Mucosa of rectum (tissue), 2 donors: Measurements from ENCODE around the gene P4HA2.
"Not testable (repeated sequence)": the region's sequence is repeated elsewhere in the genome, so short reads cannot be mapped to it uniquely, and the experiment has no call there.

Source experiments
- H3K27ac ChIP-seq, 2 donors: one replicate each; pipeline ENCODE4 v1.7.0; 2013; ENCODE audit warnings: inconsistent platforms in 2 of 2, low read depth in 2 of 2, low read length in 2 of 2
- H3K27me3 ChIP-seq, 2 donors: one replicate each; pipeline ENCODE4 v1.7.0; 2013; ENCODE audit warnings: low read length in 2 of 2; ENCODE audit not compliant: control insufficient read depth in 2 of 2, insufficient read depth in 2 of 2
- H3K36me3 ChIP-seq, 2 donors: one replicate each; pipeline ENCODE4 v1.7.0; 2013; ENCODE audit warnings: low read length in 2 of 2; ENCODE audit not compliant: control insufficient read depth in 2 of 2, insufficient read depth in 2 of 2
- H3K4me1 ChIP-seq, 2 donors: one replicate each; pipeline ENCODE4 v1.7.0; 2013; ENCODE audit warnings: low read length in 2 of 2, mild to moderate bottlenecking in 1 of 2; ENCODE audit not compliant: control insufficient read depth in 2 of 2, insufficient read depth in 2 of 2
- H3K4me3 ChIP-seq, 2 donors: one replicate each; pipeline ENCODE4 v1.7.0; 2013; ENCODE audit warnings: low read length in 2 of 2
- H3K9ac ChIP-seq, 2 donors: one replicate each; pipeline ENCODE4 v1.7.0; 2013; ENCODE audit warnings: low read length in 2 of 2, low read depth in 1 of 2, mild to moderate bottlenecking in 1 of 2
- H3K9me3 ChIP-seq, 2 donors: one replicate each; pipeline ENCODE4 v1.7.0; 2013; ENCODE audit warnings: low read length in 2 of 2; ENCODE audit not compliant: control insufficient read depth in 2 of 2
- donor health status: healthy.
- donor health status: Normal muscosa, but diverticular disease.

P4HA2 gene

DNA sequence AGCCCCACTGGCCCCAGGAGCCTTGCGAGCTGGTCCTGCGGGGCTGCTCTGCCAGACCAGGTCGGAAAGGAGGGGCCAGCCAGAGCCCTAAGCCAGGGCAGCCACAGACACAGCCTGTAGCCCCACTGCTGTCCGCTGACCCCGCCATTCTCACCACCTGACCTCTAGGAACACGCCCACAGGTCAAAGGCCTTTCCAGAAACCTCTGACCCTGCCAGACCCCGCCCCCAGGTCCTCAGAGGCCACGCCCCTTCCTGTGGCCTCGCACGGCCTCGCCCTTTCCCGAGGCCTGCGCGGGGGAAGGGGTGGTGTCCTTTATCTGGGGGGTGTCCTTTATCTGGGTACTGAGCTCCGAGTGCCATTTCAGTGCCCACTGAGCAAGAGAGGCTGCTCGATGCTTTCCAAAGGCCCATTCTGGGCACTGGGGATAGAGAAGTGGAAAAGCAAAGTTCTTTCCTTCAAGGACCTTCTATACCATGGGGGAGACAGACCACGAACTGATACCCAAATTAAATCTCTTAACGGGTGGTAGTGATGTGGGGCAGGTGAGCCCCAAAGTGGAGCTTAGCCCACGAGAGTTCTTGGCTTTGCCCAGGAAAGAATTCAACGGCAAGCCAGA lies 46.5 kb downstream of the P4HA2 start:
- H3K27ac ChIP-seq = no peak overlapping the region
- no peaks in the 10 kb centered on the region for H3K9me3 ChIP-seq
- no peaks in the 10 kb centered on the region for H3K4me1 ChIP-seq
- H3K27me3 ChIP-seq = no peaks in the 10 kb centered on the region
- no peaks in the 10 kb centered on the region for H3K36me3 ChIP-seq
- H3K9ac ChIP-seq = no peak overlapping the region
- no peak overlapping the region for H3K4me3 ChIP-seq

- Histone ChIP-seq H3K9me3 (no peaks in the 10 kb centered on the region), H3K9ac (no peak overlapping the region), H3K27ac (no peak overlapping the region), H3K4me3 (no peak overlapping the region), H3K27me3 (no peaks in the 10 kb centered on the region), H3K4me1 (no peaks in the 10 kb centered on the region), H3K36me3 (no peaks in the 10 kb centered on the region)
Observed at GRCh38 chr5:132180134-132180745, 47.4 kb downstream of the P4HA2 start.

GRCh38 chr5:132179405-132179804 lies 48.2 kb downstream of the P4HA2 start:
- Histone ChIP-seq H3K4me3 (no peak overlapping the region), H3K9ac (no peak overlapping the region), H3K27me3 (no peaks in the 10 kb centered on the region), H3K9me3 (no peaks in the 10 kb centered on the region), H3K36me3 (no peaks in the 10 kb centered on the region), H3K27ac (no peak overlapping the region), H3K4me1 (no peaks in the 10 kb centered on the region)

- Histone ChIP-seq H3K9ac (no peak overlapping the region), H3K27me3 (no peaks in the 10 kb centered on the region), H3K27ac (no peak overlapping the region), H3K36me3 (no peaks in the 10 kb centered on the region), H3K4me3 (no peak overlapping the region), H3K9me3 (no peaks in the 10 kb centered on the region), H3K4me1 (no peaks in the 10 kb centered on the region)
Observed at GRCh38 chr5:132177691-132178149, 49.9 kb downstream of the P4HA2 start.

DNA sequence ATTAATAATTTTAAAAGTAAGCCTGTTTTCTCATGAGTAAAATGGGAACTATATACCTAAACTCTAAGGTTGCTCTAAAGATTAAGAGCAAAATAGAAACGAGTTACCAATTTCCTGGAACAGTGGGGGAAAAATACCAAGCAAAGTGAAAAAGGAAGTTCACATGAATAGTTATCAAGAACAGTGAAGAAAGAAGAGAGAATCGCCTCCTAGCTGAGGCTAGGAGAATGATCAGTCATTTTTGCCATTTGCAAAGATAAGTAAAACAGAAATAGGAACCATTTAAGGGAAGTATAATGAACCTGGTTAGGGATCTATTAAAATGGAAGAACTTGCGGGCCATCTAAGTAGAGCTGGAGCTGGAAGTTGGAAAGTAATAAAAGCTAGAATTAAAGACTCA lies 50.7 kb downstream of the P4HA2 start:
- no peak overlapping the region for H3K27ac ChIP-seq
- H3K9me3 ChIP-seq = no peaks in the 10 kb centered on the region
- H3K4me3 ChIP-seq = no peak overlapping the region
- no peaks in the 10 kb centered on the region for H3K4me1 ChIP-seq
- no peaks in the 10 kb centered on the region for H3K36me3 ChIP-seq
- H3K27me3 ChIP-seq = no peaks in the 10 kb centered on the region
- no peak overlapping the region for H3K9ac ChIP-seq

- no peak overlapping the region for H3K4me3 ChIP-seq
- H3K4me1 ChIP-seq = no peaks in the 10 kb centered on the region
- no peak overlapping the region for H3K9ac ChIP-seq
- H3K27me3 ChIP-seq = no peaks in the 10 kb centered on the region
- H3K36me3 ChIP-seq = no peaks in the 10 kb centered on the region
- H3K27ac ChIP-seq = no peak overlapping the region
- no peaks in the 10 kb centered on the region for H3K9me3 ChIP-seq
Observed at GRCh38 chr5:132176521-132176945, 51.1 kb downstream of the P4HA2 start.

DNA sequence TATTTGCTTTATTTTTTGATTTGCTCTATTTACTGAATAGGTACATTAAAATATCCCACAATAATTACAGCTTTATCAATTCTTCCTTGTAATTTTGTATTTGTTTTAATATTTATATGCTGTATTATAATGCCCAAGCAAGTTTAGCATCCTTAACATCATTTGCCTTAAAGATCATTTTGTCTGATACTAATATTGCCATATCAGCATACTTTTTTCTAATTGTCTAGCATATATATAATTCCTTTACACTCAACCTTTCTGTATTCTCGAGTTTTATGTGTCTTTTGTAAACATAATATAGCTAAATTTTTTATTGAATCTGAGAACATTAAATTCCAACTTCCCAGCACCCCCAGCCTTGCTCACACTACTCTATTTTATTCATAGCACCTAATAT lies 64.7 kb downstream of the P4HA2 start:
- Histone ChIP-seq H3K27me3 (no peaks in the 10 kb centered on the region), H3K27ac (no peak overlapping the region), H3K4me3 (no peak overlapping the region), H3K9me3 (no peaks in the 10 kb centered on the region), H3K9ac (no peak overlapping the region), H3K4me1 (no peaks in the 10 kb centered on the region), H3K36me3 (no peaks in the 10 kb centered on the region)

DNA sequence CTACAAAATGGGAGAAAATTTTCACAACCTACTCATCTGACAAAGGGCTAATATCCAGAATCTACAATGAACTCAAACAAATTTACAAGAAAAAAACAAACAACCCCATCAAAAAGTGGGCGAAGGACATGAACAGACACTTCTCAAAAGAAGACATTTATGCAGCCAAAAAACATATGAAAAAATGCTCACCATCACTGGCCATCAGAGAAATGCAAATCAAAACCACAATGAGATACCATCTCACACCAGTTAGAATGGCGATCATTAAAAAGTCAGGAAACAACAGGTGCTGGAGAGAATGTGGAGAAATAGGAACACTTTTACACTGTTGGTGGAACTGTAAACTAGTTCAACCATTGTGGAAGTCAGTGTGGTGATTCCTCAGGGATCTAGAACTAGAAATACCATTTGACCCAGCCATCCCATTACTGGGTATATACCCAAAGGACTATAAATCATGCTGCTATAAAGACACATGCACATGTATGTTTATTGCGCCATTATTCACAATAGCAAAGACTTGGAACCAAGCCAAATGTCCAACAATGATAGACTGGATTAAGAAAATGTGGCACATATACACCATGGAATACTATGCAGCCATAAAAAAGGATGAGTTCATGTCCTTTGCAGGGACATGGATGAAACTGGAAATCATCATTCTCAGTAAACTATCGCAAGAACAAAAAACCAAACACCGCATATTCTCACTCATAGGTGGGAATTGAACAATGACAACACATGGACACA lies 65.9 kb downstream of the P4HA2 start:
- H3K4me3 ChIP-seq = not testable (repeated sequence)

GRCh38 chr5:132156413-132156812 lies 71.2 kb downstream of the P4HA2 start:
- Histone ChIP-seq H3K4me3 (no peak overlapping the region), H3K9ac (no peak overlapping the region), H3K9me3 (no peaks in the 10 kb centered on the region), H3K4me1 (no peaks in the 10 kb centered on the region), H3K27ac (no peak overlapping the region), H3K36me3 (no peaks in the 10 kb centered on the region), H3K27me3 (no peaks in the 10 kb centered on the region)

More for the DNA sequence above, 65.9 kb downstream of the P4HA2 start:
- not testable (repeated sequence) for H3K36me3 ChIP-seq, H3K4me1 ChIP-seq, H3K9ac ChIP-seq, H3K27ac ChIP-seq, H3K9me3 ChIP-seq, H3K27me3 ChIP-seq

GRCh38 chr5:132150565-132150964 lies 77.1 kb downstream of the P4HA2 start:
- Histone ChIP-seq H3K27ac (no peak overlapping the region), H3K4me3 (no peak overlapping the region), H3K36me3 (no peaks in the 10 kb centered on the region), H3K4me1 (no peaks in the 10 kb centered on the region), H3K27me3 (peaks cover 0 to 2% of the 10 kb centered on the region in 2 donors), H3K9ac (no peak overlapping the region), H3K9me3 (no peaks in the 10 kb centered on the region)
